ENCODE measurements around the gene JAZF1.

Gene JAZF1

GRCh38 chr7:27969346-27969745 is 211.2 kb downstream of the JAZF1 start:
- Histone ChIP-seq H3K79me2 (ENCODE audit: low read length) (no peaks in the 10 kb centered on the region), H3K4me2 (ENCODE audit: low read depth, low read length) (no peak overlapping the region), H3K9me2 (replicated peaks; ENCODE audit: insufficient read depth, low read length) (no peaks in the 10 kb centered on the region), H4K20me1 (ENCODE audit: insufficient read depth, low read length) (no peaks in the 10 kb centered on the region), H3K9me3 (replicated peaks; ENCODE audit: insufficient read depth, low read length) (no peaks in the 10 kb centered on the region), H3K4me3 (ENCODE audit: low read length) (no peak overlapping the region), H3K27me3 (replicated peaks; ENCODE audit: insufficient read depth, low read length) (no peaks in the 10 kb centered on the region), H3K4me1 (ENCODE audit: low read length) (peaks cover 49% of the 10 kb centered on the region), H3K27ac (ENCODE audit: low read length) (no peak overlapping the region), H3K36me3 (replicated peaks; ENCODE audit: insufficient read depth, low read length) (no peaks in the 10 kb centered on the region), H3F3A (ENCODE audit: insufficient read depth, low read length) (no peaks in the 10 kb centered on the region; the same call in 1 of the 2 replicates), H3K9ac (ENCODE audit: low read length) (no peak overlapping the region), H2AFZ (ENCODE audit: low read length) (no peak overlapping the region)
- DNase-seq, result no peak
- TF ChIP-seq EZH2 (optimal IDR thresholded peaks at IDR 0.05; ENCODE audit: low read depth, low read length) (no peak), CTCF (IDR thresholded peaks at IDR 0.05; ENCODE audit: low read length) (no peak), EZH2phosphoT487 (IDR thresholded peaks at IDR 0.05; ENCODE audit: low read length) (no peak)

GRCh38 chr7:27967639-27968038 is 213.0 kb downstream of the JAZF1 start:
- H3K4me3 ChIP-seq (ENCODE audit: low read length), result no peak overlapping the region
- H3K9ac ChIP-seq (ENCODE audit: low read length), result no peak overlapping the region
- no peak overlapping the region for H2AFZ ChIP-seq (ENCODE audit: low read length)
- no peaks in the 10 kb centered on the region for H3K36me3 ChIP-seq (replicated peaks; ENCODE audit: insufficient read depth, low read length)
- peak overlapping the region; percentile 9; the same call in 1 of the 2 replicates for H3K4me2 ChIP-seq (ENCODE audit: low read depth, low read length)
- no peaks in the 10 kb centered on the region; the same call in 1 of the 2 replicates for H3F3A ChIP-seq (ENCODE audit: insufficient read depth, low read length)
- TF ChIP-seq EZH2phosphoT487 (IDR thresholded peaks at IDR 0.05; ENCODE audit: low read length) (no peak), EZH2 (optimal IDR thresholded peaks at IDR 0.05; ENCODE audit: low read depth, low read length) (no peak), CTCF (IDR thresholded peaks at IDR 0.05; ENCODE audit: low read length) (no peak)
- no peaks in the 10 kb centered on the region for H3K79me2 ChIP-seq (ENCODE audit: low read length)
- no peaks in the 10 kb centered on the region for H3K9me3 ChIP-seq (replicated peaks; ENCODE audit: insufficient read depth, low read length)
- peak; percentile 53 for DNase-seq
- peaks cover 52% of the 10 kb centered on the region for H3K4me1 ChIP-seq (ENCODE audit: low read length)
- H3K27ac ChIP-seq (ENCODE audit: low read length), result no peak overlapping the region
- H4K20me1 ChIP-seq (ENCODE audit: insufficient read depth, low read length), result no peaks in the 10 kb centered on the region
- no peaks in the 10 kb centered on the region for H3K27me3 ChIP-seq (replicated peaks; ENCODE audit: insufficient read depth, low read length)
- H3K9me2 ChIP-seq (replicated peaks; ENCODE audit: insufficient read depth, low read length), result no peaks in the 10 kb centered on the region

GRCh38 chr7:27966219-27966780 is 214.3 kb downstream of the JAZF1 start:
- no peak overlapping the region for H3K27ac ChIP-seq (ENCODE audit: low read length)
- no peaks in the 10 kb centered on the region; the same call in 1 of the 2 replicates for H3F3A ChIP-seq (ENCODE audit: insufficient read depth, low read length)
- no peak overlapping the region for H3K9ac ChIP-seq (ENCODE audit: low read length)
- no peak overlapping the region for H3K4me2 ChIP-seq (ENCODE audit: low read depth, low read length)
- no peaks in the 10 kb centered on the region for H3K27me3 ChIP-seq (replicated peaks; ENCODE audit: insufficient read depth, low read length)
- no peaks in the 10 kb centered on the region for H3K36me3 ChIP-seq (replicated peaks; ENCODE audit: insufficient read depth, low read length)
- H3K4me1 ChIP-seq (ENCODE audit: low read length), result peaks cover 41% of the 10 kb centered on the region
- no peaks in the 10 kb centered on the region for H3K79me2 ChIP-seq (ENCODE audit: low read length)
- H3K9me2 ChIP-seq (replicated peaks; ENCODE audit: insufficient read depth, low read length), result no peaks in the 10 kb centered on the region
- no peak for DNase-seq
- TF ChIP-seq EZH2phosphoT487 (IDR thresholded peaks at IDR 0.05; ENCODE audit: low read length) (no peak), EZH2 (optimal IDR thresholded peaks at IDR 0.05; ENCODE audit: low read depth, low read length) (no peak), CTCF (IDR thresholded peaks at IDR 0.05; ENCODE audit: low read length) (no peak)
- H3K9me3 ChIP-seq (replicated peaks; ENCODE audit: insufficient read depth, low read length), result no peaks in the 10 kb centered on the region
- no peak overlapping the region for H2AFZ ChIP-seq (ENCODE audit: low read length)
- H3K4me3 ChIP-seq (ENCODE audit: low read length), result no peak overlapping the region
- H4K20me1 ChIP-seq (ENCODE audit: insufficient read depth, low read length), result no peaks in the 10 kb centered on the region

All from MM.1S (cell line).